K562 (cell line): ENCODE results near the gene USPL1. TPM values are rescaled to one million over a fixed set of nuclear protein-coding genes. Genes with fewer than 3 reads are reported as not detected.

Experiments used
- CBX3 ChIP-seq, 2 experiments: IDR thresholded peaks; 1 replicate in 1 of 2; 2 replicates in 1 of 2; pipeline ENCODE4 v1.6.1; 2012; ENCODE audit warnings: inconsistent platforms in 2 of 2, low read length in 2 of 2, borderline replicate concordance in 1 of 2, control low read depth in 1 of 2
- CHD1 ChIP-seq: fragments of 200-600 bp; sonication (generic); IDR thresholded peaks from one replicate; pipeline ENCODE4 v1.6.1; 2012; ENCODE audit warnings: mild to moderate bottlenecking, moderate library complexity, low read length, inconsistent platforms
- ELK1 ChIP-seq: sonication (generic); formaldehyde crosslinking; IDR thresholded peaks from 2 replicates; pipeline ENCODE4 v1.8.1; 2022; ENCODE audit warnings: missing genetic modification reagents
- MBD1 ChIP-seq: fragments of 250-450 bp; sonication (Bioruptor Pico); IDR thresholded peaks from 2 replicates; pipeline ENCODE4 v1.8.0; 2022; ENCODE audit warnings: inconsistent platforms
- POU5F1 ChIP-seq: fragments of 150-350 bp; IDR thresholded peaks from 2 replicates; pipeline ENCODE4 v1.6.1; 2014; ENCODE audit warnings: borderline replicate concordance, low read length, low read depth, mild to moderate bottlenecking; ENCODE audit not compliant: partially characterized antibody
- SMAD4 ChIP-seq: fragments of 250-450 bp; sonication (Bioruptor Pico); conservative IDR thresholded peaks from 2 replicates; pipeline ENCODE4 v1.8.0; 2021; ENCODE audit warnings: inconsistent platforms, mild to moderate bottlenecking, moderate library complexity
- SP1 ChIP-seq: sonication (generic); formaldehyde crosslinking; IDR thresholded peaks from 2 replicates; pipeline ENCODE4 v1.8.1; 2022; ENCODE audit warnings: mild to moderate bottlenecking, missing genetic modification reagents
- TCF7L2 ChIP-seq: fragments of 150-350 bp; IDR thresholded peaks from 2 replicates; pipeline ENCODE4 v1.6.1; 2016; ENCODE audit warnings: low read depth, mild to moderate bottlenecking, low read length, moderate library complexity
- USF2 ChIP-seq: sonication (generic); formaldehyde crosslinking; IDR thresholded peaks from 2 replicates; pipeline ENCODE4 v1.5.0; 2020; ENCODE audit warnings: missing genetic modification reagents
- ZBTB8A ChIP-seq: fragments of 450-650 bp; IDR thresholded peaks from 2 replicates; pipeline ENCODE4 v1.6.1; 2018; ENCODE audit warnings: mild to moderate bottlenecking, moderate library complexity; ENCODE audit not compliant: partially characterized antibody
- ZNF134 ChIP-seq: fragments of 250-450 bp; sonication (Bioruptor Pico); conservative IDR thresholded peaks from 2 replicates; pipeline ENCODE4 v1.4.0; 2020
- ZNF23 ChIP-seq: fragments of 250-450 bp; sonication (Bioruptor Pico); IDR thresholded peaks from 2 replicates; pipeline ENCODE4 v1.4.0; 2020; ENCODE audit warnings: mild to moderate bottlenecking
- ZNF507 ChIP-seq: conservative IDR thresholded peaks from 2 replicates; pipeline ENCODE4 v1.6.1; 2017; ENCODE audit warnings: missing genetic modification characterization, missing compliant biosample characterization
- ZNF586 ChIP-seq: fragments of 450-650 bp; formaldehyde crosslinking; conservative IDR thresholded peaks from 2 replicates; pipeline ENCODE4 v1.4.0; 2020; ENCODE audit warnings: mild to moderate bottlenecking, moderate library complexity
- ZNF644 ChIP-seq: fragments of 200-800 bp; sonication (Bioruptor generic); IDR thresholded peaks from 2 replicates; pipeline ENCODE4 v1.6.1; 2016; ENCODE audit warnings: low read depth, missing genetic modification characterization, missing compliant biosample characterization
- polyA plus RNA-seq, 8 experiments: library from polyadenylated mRNA; depleted of rRNA in 4 of 8; stranded (reverse) in 5 of 8; unstranded in 3 of 8; fragments of >200 nt; fragmentation: Nextera tagmentation in 2 of 8; fragmentation: Illumina TruSeq in 1 of 8; extraction: Ambion mirVana in 2 of 8; extraction: Trizol in 1 of 8; gene quantifications; 2 replicates each; pipeline versions ENCODE4 v1.2.1 to v1.2.3, GENCODE V29; 2011 to 2014; ENCODE audit warnings: inconsistent platforms in 1 of 8, missing spikeins in 1 of 8
- total RNA-seq, 7 experiments: library from RNA; depleted of rRNA in 6 of 7; stranded (reverse); fragments of >200 nt in 6 of 7; fragmentation: Illumina TruSeq in 2 of 7; extraction: Trizol in 2 of 7; gene quantifications; 2 replicates each; pipeline versions ENCODE4 v1.2.1 to v1.2.3, GENCODE V29; 2011 to 2021; ENCODE audit warnings: low replicate concordance in 1 of 7
- TF ChIP-seq, protein P1 (sequence below): IDR thresholded peaks from 2 replicates; pipeline ENCODE4 v1.6.1; 2011; ENCODE audit warnings: borderline replicate concordance, low read depth, mild to moderate bottlenecking, moderate library complexity, low read length; ENCODE audit not compliant: insufficient read depth, poor library complexity, severe bottlenecking
- TF ChIP-seq, protein P2 (sequence below): fragments of 250-450 bp; sonication (Bioruptor Pico); IDR thresholded peaks from 2 replicates; pipeline ENCODE4 v1.5.0; 2020; ENCODE audit warnings: mild to moderate bottlenecking, borderline replicate concordance

The USPL1 gene
- total and polyA plus RNA-seq, 9 of the 15 experiments (the other 6 are each of a cell fraction or from before 2014, with no cell fraction given), result 5.5 to 18.0 (median 12.0) TPM

DNA sequence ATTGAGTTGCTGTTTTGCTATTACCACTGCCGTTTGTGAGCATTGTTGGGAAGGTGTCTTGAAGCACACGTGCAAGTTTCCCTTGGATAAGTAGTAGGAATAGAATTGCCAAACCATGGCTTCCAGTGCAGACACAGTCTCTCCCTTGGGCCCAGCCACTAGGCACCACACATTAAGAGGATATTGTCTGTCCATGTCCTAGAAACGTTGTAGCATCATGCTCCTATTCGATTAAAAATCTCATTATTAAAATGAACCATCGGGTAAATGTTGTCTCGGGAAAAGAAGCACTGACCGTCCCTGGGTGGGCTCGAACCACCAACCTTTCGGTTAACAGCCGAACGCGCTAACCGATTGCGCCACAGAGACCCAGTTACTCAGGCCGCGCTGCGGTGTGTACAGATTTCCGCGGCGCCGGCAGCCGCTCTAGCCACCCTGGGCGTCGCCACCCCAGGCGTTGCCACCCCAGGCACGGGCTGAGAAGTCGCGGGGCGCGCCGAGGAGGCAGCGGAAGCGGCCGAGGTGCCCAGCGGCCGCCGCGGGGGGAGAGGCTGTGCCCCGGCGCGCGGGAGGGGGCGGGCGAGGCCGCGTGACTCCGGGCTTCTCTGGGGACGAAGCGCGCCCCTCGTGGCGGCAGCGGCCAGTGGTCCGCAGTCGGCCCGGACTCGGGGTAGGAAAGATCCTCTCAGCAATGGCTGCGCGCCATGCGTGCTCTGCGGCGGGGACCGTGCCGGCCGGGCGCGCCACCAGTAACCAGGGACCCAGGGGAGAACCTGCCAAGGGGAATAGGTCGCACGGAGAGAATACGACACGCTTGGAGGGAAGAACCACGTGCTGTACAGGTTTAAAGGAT, 56.2 kb downstream of the USPL1 start (continued):
- TF ChIP-seq, protein P1, sequence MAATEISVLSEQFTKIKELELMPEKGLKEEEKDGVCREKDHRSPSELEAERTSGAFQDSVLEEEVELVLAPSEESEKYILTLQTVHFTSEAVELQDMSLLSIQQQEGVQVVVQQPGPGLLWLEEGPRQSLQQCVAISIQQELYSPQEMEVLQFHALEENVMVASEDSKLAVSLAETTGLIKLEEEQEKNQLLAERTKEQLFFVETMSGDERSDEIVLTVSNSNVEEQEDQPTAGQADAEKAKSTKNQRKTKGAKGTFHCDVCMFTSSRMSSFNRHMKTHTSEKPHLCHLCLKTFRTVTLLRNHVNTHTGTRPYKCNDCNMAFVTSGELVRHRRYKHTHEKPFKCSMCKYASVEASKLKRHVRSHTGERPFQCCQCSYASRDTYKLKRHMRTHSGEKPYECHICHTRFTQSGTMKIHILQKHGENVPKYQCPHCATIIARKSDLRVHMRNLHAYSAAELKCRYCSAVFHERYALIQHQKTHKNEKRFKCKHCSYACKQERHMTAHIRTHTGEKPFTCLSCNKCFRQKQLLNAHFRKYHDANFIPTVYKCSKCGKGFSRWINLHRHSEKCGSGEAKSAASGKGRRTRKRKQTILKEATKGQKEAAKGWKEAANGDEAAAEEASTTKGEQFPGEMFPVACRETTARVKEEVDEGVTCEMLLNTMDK, result peak; percentile 89
- no peak for TF ChIP-seq ZNF644 (tag)
- TF ChIP-seq ZBTB8A, result no peak
- no peak; a peak in 1 of 3 replicates for TF ChIP-seq CBX3 (IDR thresholded peaks at IDR 0.05; ENCODE audit: borderline replicate concordance in 1 of 2, low read length in 2 of 2)
- TF ChIP-seq SMAD4 (CRISPR knock-in tag), result peak; percentile 59; the same call in 1 of the 2 replicates
- TF ChIP-seq SP1 (CRISPR knock-in tag), result 0 out of 2 replicates have a peak, but pooled peaks have one; percentile 30
- no peak for TF ChIP-seq ZNF134 (CRISPR knock-in tag)
- TF ChIP-seq USF2 (CRISPR knock-in tag), result 0 out of 2 replicates have a peak, but pooled peaks have one; percentile 47
- no peak for TF ChIP-seq ZNF23 (CRISPR knock-in tag)
- TF ChIP-seq MBD1, result no peak
- TF ChIP-seq ZNF507 (tag), result no peak
- no peak for TF ChIP-seq TCF7L2
- no peak for TF ChIP-seq ZNF586 (CRISPR knock-in tag)
- TF ChIP-seq CHD1, result no peak
- TF ChIP-seq POU5F1, result no peak
- no peak for TF ChIP-seq ELK1 (CRISPR knock-in tag)
- TF ChIP-seq, protein P2, sequence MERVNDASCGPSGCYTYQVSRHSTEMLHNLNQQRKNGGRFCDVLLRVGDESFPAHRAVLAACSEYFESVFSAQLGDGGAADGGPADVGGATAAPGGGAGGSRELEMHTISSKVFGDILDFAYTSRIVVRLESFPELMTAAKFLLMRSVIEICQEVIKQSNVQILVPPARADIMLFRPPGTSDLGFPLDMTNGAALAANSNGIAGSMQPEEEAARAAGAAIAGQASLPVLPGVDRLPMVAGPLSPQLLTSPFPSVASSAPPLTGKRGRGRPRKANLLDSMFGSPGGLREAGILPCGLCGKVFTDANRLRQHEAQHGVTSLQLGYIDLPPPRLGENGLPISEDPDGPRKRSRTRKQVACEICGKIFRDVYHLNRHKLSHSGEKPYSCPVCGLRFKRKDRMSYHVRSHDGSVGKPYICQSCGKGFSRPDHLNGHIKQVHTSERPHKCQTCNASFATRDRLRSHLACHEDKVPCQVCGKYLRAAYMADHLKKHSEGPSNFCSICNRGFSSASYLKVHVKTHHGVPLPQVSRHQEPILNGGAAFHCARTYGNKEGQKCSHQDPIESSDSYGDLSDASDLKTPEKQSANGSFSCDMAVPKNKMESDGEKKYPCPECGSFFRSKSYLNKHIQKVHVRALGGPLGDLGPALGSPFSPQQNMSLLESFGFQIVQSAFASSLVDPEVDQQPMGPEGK (CRISPR knock-in tag), result no peak
